Measurements from ENCODE around the gene SOX18.

SOX18 gene

DNA sequence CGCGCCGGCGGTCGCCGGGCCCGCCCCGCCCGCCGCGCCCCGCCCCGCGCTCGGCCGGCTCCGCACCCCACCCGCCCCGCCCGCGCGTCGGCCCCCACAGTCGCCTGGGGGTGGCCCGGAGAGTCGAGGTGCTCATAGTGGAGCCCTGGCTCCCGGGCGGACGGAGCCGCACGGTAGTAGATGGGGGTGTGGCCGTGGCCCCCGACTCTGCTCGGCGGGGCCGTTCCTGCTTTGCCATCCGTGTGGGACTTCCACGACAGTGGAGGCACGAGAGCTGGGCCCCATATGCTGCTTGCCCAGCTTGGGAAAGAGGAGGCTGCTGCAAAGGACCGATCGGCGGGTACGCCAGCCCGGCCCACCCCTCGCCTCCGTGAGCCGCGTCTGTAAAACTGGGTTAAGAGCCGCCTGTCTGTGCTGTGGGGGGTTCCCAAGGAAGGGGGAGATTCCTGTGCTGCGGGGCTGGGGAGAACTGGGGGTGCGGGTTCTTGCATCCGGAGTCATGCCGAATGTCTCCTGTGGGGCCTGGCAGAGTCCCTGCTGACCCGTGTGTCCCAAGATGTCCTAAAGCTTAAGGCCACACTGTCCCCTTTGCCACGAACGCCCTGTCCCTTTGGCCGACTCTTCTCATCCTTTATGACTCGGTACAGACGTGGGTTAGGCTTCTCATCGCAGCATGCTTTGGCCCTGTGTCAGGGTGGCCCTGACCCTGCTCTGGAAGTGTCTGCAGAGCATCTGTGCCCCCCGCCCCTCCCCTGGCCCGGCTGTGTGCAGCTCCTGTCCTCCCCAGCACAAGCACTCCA lies 30.8 kb upstream of the SOX18 start, which contains the start of gene OPRL1:
Gene OPRL1 (plus strand): TSS at position 70 of the 800 bp plus-strand sequence. CDS start 12,639 bp downstream, outside the sequence.
- no peak for DNase-seq (ENCODE audit: low read depth)

GRCh38 chr20:64079273-64080012 lies 30.0 kb upstream of the SOX18 start, which contains the start of gene RGS19:
Gene RGS19, minus strand, starts transcription at chr20:64079518. Its CDS starts 2,632 bp downstream, at chr20:64076886.
- DNase-seq (ENCODE audit: low read depth): no peak

- no peak for DNase-seq (ENCODE audit: low read depth)
These were observed 29.5 kb upstream of the SOX18 start for GRCh38 chr20:64078934-64079272.

DNA sequence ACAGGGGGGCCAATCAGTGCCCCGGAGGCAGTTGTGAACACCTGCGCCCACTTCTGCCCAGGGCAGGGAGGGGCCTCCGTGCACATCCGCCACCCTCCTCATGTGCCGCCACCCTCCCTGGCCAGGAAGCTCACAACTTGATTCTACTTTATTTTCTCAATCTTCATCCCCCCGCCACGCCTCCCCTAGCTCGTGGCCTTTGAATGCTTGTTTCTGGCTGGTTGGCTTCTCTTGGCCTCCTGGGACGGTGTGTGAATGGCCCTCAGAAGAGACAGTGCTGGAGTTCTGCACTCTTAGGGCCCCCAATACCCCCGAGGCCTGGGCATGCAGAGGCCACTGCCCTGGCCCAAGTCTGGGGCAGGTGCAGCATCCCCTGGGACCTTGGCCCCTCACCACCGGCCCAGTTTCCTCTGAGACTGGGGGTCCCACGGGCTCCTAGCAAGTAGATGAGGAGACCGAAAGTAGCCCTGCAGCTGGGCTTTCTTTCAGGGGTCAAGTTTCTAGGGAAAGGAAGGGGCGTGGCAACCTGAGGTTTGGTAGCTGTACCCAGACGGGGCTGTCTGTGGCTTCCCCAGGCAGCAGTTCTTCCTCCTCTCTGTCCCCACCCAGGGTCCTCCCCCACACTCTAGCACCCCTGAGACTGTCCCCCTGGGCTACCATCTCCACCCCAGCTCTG lies 28.6 kb upstream of the SOX18 start:
- DNase-seq (ENCODE audit: low read depth): no peak

GRCh38 chr20:64077541-64077875 lies 28.1 kb upstream of the SOX18 start:
- DNase-seq (ENCODE audit: low read depth): no peak

GRCh38 chr20:64077094-64077493 lies 27.7 kb upstream of the SOX18 start:
- DNase-seq (ENCODE audit: low read depth): no peak

DNA sequence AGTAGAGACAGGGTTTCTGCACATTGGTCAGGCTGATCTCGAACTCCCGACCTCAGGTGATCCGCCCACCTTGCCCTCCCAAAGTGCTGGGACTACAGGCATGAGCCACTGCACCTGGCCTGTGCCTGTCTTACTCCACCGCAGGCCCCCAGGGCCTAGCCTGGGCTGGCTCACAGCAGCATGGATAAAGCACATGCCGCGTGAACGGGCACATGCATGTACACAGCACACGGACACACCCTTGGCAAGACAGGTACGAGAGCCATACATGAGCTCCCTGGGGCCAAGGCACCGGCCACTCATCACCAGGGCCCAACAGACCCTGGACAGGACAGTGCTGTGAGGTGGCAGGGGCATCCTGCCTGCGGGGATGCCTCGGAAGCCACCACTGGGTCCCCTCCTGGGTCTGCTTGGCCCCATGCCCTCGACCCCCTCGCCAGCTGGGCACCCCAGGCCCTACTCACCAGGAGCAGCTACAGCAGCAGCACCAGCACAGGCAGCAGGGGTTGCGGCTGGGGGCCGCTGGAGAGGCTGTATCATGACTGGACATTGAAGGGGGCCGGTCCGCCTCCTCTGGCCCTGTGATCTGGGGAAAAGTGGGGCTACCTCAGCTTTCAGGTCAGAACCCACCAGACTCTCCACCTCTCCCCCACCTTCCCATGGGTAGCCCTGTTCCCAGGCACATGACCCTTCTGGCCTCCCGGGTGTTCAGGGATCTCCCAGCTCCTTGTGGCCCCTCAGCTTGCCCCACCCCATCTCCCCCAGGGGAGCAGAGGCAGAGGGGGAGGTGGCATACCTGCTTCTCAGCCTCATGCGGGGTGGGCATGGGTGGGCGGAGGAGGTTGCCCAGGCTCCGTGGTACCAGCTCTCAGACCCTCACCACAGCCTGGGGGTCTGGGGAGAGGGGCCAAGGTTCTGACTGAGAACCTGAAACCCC lies 26.9 kb upstream of the SOX18 start:
- no peak for DNase-seq (ENCODE audit: low read depth)

- DNase-seq (ENCODE audit: low read depth): no peak
These were observed 26.1 kb upstream of the SOX18 start for GRCh38 chr20:64075556-64075955.

DNA sequence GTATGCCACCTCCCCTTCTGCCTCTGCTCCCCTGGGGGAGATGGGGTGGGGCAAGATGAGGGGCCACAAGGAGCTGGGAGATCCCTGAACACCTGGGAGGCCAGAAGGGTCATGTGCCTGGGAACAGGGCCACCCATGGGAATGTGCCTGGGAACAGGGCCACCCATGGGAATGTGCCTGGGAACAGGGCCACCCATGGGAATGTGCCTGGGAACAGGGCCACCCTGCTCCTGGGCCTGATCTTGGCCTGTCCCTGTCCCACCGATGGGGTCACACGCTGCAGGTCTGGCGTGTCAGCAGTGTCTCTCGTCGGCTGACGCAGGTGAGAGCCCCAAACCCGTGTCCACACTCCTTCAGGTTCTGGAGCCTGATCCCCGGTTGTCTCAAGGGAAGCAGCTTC lies 25.5 kb upstream of the SOX18 start:
- no peak for DNase-seq (ENCODE audit: low read depth)

GRCh38 chr20:64074184-64074789 lies 24.8 kb upstream of the SOX18 start:
- no peak for DNase-seq (ENCODE audit: low read depth)

- DNase-seq (ENCODE audit: low read depth): no peak
These were observed 24.2 kb upstream of the SOX18 start for GRCh38 chr20:64073476-64074183.

DNA sequence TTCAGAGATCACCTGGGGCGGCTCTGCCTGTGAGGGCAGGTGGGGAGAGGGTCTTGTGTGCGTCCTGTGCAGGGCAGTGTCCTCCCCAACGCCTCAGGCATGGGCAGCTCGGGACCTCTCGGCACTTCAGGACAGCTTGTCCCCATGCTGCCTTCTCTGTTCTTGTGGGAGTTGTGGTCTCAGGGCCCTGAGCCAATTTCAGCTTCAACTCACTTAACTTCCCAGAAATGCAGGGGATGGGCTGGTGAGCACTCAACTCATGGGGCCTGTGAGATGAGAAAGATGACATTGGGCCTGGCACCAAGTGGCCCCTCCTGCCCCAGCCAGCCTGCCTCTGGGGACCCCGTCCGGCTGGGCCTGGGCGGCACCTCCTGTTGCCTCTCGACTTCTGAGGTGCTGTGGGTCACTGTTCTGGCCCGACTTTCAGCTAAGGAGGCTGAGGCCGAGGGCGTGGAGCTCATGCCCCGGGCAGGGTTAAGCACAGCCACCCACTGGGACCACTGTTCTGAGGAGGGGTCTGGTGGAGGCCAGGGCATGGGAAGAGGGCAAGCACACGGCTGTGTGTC lies 23.1 kb upstream of the SOX18 start:
- no peak for DNase-seq (ENCODE audit: low read depth)

GRCh38 chr20:64071341-64072332 lies 22.2 kb upstream of the SOX18 start:
- DNase-seq (ENCODE audit: low read depth): no peak

DNA sequence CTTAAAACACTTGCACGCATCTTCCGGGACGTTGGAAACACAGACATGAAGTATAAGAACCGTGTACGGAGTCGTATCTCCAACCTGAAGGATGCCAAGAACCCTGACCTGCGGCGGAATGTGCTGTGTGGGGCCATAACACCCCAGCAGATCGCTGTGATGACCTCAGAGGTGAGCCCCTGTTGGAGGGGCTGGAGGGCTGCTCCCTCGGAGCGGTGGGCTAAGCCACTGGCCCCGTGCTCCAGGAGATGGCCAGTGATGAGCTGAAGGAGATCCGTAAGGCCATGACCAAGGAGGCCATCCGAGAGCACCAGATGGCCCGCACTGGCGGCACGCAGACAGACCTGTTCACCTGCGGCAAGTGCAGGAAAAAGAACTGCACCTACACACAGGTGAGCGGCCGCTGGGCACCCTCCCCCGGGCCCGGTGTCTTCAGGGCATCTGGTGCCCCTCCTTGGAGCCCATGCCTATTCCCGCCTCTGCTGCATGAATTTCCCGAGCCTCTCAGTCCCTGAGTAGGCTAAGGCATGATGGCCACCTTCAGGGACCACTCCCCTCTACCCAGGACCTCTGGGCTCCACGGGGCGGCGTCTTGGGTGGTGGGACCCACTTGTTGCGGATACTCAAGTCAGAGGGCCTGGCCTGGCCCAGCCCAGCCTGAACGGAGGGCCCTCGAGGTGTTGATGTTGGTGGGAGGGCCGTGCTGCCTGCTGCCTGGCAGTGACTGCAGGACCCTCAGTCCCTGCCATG lies 21.0 kb upstream of the SOX18 start:
- no peak for DNase-seq (ENCODE audit: low read depth)

- no peak for DNase-seq (ENCODE audit: low read depth)
These were observed 20.3 kb upstream of the SOX18 start for GRCh38 chr20:64069614-64070243.

GRCh38 chr20:64069209-64069613 lies 19.8 kb upstream of the SOX18 start:
- no peak for DNase-seq (ENCODE audit: low read depth)

- DNase-seq (ENCODE audit: low read depth): no peak
These were observed 19.2 kb upstream of the SOX18 start for GRCh38 chr20:64068386-64069208.
